ENCODE results near the gene MKRN2.

MKRN2 gene

DNA sequence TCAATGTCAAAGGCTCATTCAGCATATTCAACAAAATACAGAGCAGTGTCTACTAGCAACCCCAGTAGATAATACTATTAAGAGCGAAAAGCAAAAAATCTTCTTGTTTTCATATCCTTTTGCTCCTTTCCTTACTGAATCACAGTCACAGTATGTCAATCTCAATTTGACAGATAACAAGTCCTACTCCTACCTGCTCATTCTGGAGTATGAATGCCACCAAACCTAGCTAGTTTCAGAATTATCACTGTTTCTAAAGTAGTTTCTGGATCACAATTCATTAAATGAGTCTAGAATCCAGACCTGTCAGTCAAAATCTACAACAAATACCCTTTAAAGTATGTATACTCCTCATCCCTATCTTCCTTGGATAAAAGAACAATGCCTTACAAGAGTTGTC is 51.5 kb downstream of the MKRN2 start:
- TF ChIP-seq, protein P1, sequence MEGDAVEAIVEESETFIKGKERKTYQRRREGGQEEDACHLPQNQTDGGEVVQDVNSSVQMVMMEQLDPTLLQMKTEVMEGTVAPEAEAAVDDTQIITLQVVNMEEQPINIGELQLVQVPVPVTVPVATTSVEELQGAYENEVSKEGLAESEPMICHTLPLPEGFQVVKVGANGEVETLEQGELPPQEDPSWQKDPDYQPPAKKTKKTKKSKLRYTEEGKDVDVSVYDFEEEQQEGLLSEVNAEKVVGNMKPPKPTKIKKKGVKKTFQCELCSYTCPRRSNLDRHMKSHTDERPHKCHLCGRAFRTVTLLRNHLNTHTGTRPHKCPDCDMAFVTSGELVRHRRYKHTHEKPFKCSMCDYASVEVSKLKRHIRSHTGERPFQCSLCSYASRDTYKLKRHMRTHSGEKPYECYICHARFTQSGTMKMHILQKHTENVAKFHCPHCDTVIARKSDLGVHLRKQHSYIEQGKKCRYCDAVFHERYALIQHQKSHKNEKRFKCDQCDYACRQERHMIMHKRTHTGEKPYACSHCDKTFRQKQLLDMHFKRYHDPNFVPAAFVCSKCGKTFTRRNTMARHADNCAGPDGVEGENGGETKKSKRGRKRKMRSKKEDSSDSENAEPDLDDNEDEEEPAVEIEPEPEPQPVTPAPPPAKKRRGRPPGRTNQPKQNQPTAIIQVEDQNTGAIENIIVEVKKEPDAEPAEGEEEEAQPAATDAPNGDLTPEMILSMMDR (IDR thresholded peaks at IDR 0.05), result no peak
- H3K27me3 ChIP-seq (ENCODE audit: control insufficient read depth, insufficient read depth, low read length), result no peaks in the 10 kb centered on the region
- H3K9me3 ChIP-seq (ENCODE audit: control insufficient read depth, low read length), result no peaks in the 10 kb centered on the region
- H3K4me3 ChIP-seq (ENCODE audit: low read depth, low read length), result no peak overlapping the region
- no peak overlapping the region for H3K27ac ChIP-seq
- H3K4me1 ChIP-seq, result no peaks in the 10 kb centered on the region
- no peak overlapping the region for H3K4me2 ChIP-seq (ENCODE audit: low read length)
- no peak overlapping the region for H3K9ac ChIP-seq
- H3K36me3 ChIP-seq (ENCODE audit: control insufficient read depth, insufficient read depth, low read length), result no peaks in the 10 kb centered on the region
- H2AFZ ChIP-seq, result no peak overlapping the region
- peaks cover 28% of the 10 kb centered on the region for H3K79me2 ChIP-seq

DNA sequence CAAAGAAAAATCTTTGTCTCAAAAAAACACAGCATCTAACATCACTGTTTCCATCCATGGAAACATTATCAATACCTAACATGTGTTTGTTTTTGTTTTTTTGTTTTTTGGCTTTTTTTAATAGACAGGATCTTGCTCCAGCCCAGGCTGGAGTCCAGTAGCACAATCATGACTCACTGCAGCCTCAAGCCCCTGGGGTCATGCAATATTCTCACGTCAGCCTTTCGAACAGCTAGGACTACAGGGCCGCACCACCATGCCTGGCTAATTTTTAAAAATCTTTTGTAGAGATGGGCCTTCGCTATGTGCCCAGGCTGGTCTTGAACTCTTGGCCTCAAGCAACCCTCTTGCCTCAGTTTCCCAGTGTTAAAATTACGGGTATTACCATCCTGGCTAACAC is 54.2 kb downstream of the MKRN2 start:
- Histone ChIP-seq H3K27ac (no peak overlapping the region), H3K36me3 (ENCODE audit: control insufficient read depth, insufficient read depth, low read length) (no peaks in the 10 kb centered on the region), H3K9ac (no peak overlapping the region), H3K4me1 (no peaks in the 10 kb centered on the region), H3K9me3 (ENCODE audit: control insufficient read depth, low read length) (no peaks in the 10 kb centered on the region), H3K4me2 (ENCODE audit: low read length) (no peak overlapping the region), H3K27me3 (ENCODE audit: control insufficient read depth, insufficient read depth, low read length) (no peaks in the 10 kb centered on the region), H3K4me3 (ENCODE audit: low read depth, low read length) (no peak overlapping the region), H2AFZ (no peak overlapping the region), H3K79me2 (peaks cover 40% of the 10 kb centered on the region)
- TF ChIP-seq, protein P1 (IDR thresholded peaks at IDR 0.05), result no peak

- Histone ChIP-seq H3K36me3 (ENCODE audit: control insufficient read depth, insufficient read depth, low read length) (no peaks in the 10 kb centered on the region), H3K4me3 (ENCODE audit: low read depth, low read length) (no peak overlapping the region), H3K4me2 (ENCODE audit: low read length) (no peak overlapping the region), H3K79me2 (peaks cover 48% of the 10 kb centered on the region), H3K9me3 (ENCODE audit: control insufficient read depth, low read length) (no peaks in the 10 kb centered on the region), H3K4me1 (no peaks in the 10 kb centered on the region), H3K9ac (no peak overlapping the region), H3K27me3 (ENCODE audit: control insufficient read depth, insufficient read depth, low read length) (no peaks in the 10 kb centered on the region), H3K27ac (no peak overlapping the region), H2AFZ (no peak overlapping the region)
- TF ChIP-seq, protein P1 (IDR thresholded peaks at IDR 0.05), result no peak
Measured at GRCh38 chr3:12612514-12613226, 55.8 kb downstream of the MKRN2 start.

- Histone ChIP-seq H3K27me3 (ENCODE audit: control insufficient read depth, insufficient read depth, low read length) (no peaks in the 10 kb centered on the region), H2AFZ (no peak overlapping the region), H3K4me1 (peaks cover 2% of the 10 kb centered on the region), H3K27ac (no peak overlapping the region), H3K36me3 (ENCODE audit: control insufficient read depth, insufficient read depth, low read length) (no peaks in the 10 kb centered on the region), H3K79me2 (peaks cover 48% of the 10 kb centered on the region), H3K9me3 (ENCODE audit: control insufficient read depth, low read length) (no peaks in the 10 kb centered on the region), H3K9ac (no peak overlapping the region), H3K4me3 (ENCODE audit: low read depth, low read length) (no peak overlapping the region), H3K4me2 (ENCODE audit: low read length) (no peak overlapping the region)
- TF ChIP-seq, protein P1 (IDR thresholded peaks at IDR 0.05), result no peak
Measured at GRCh38 chr3:12613250-12613649, 56.4 kb downstream of the MKRN2 start.

GRCh38 chr3:12615266-12615665 is 58.4 kb downstream of the MKRN2 start:
- H3K4me1 ChIP-seq, result peaks cover 8% of the 10 kb centered on the region
- TF ChIP-seq, protein P1 (IDR thresholded peaks at IDR 0.05), result no peak
- H3K27ac ChIP-seq, result no peak overlapping the region
- H3K36me3 ChIP-seq (ENCODE audit: control insufficient read depth, insufficient read depth, low read length), result no peaks in the 10 kb centered on the region
- no peak overlapping the region for H3K9ac ChIP-seq
- H3K79me2 ChIP-seq, result peaks cover 49% of the 10 kb centered on the region
- H3K4me3 ChIP-seq (ENCODE audit: low read depth, low read length), result no peak overlapping the region
- no peak overlapping the region for H3K4me2 ChIP-seq (ENCODE audit: low read length)
- H3K27me3 ChIP-seq (ENCODE audit: control insufficient read depth, insufficient read depth, low read length), result no peaks in the 10 kb centered on the region
- no peaks in the 10 kb centered on the region for H3K9me3 ChIP-seq (ENCODE audit: control insufficient read depth, low read length)
- no peak overlapping the region for H2AFZ ChIP-seq
